CD4-positive, alpha-beta T cell (primary cell): ENCODE measurements around the gene SESN3. TPM values are rescaled to one million over a fixed set of nuclear protein-coding genes. Genes with fewer than 3 reads are reported as not detected.

Experiments
- ATAC-seq: fragments of 200-7000 bp; cut with Tn5 transposase; one replicate; pipeline ENCODE4 v1.10.0; 2022; ENCODE audit warnings: mild to moderate bottlenecking; ENCODE audit not compliant: poor library complexity
- CTCF ChIA-PET: fragments of 350-600 bp; sonication (Branson Sonifier 250); formaldehyde crosslinking; loops from one replicate; lab custom pipeline; 2021; ENCODE audit warnings: antibody characterized with exemption, inconsistent platforms; lab: Charles Lee
- POLR2A ChIA-PET: fragments of 350-600 bp; sonication (Branson Sonifier 250); formaldehyde crosslinking; loops from one replicate; lab custom pipeline; 2021; ENCODE audit warnings: antibody characterized with exemption, inconsistent platforms; lab: Charles Lee
- DNase-seq, 14 experiments: peaks; one replicate each; pipeline ENCODE4 v3.0.0-alpha.2; 2013 to 2020; ENCODE audit warnings: mixed read lengths in 2 of 14
- H3K27ac ChIP-seq, 2 donors: one replicate each; pipeline versions ENCODE4 v1.5.1 to v1.7.0; 2013; ENCODE audit warnings: low read length in 2 of 2, low read depth in 1 of 2, mild to moderate bottlenecking in 1 of 2
- H3K27me3 ChIP-seq, 2 experiments: 1 replicate in 1 of 2; 2 replicates in 1 of 2; pipeline versions ENCODE4 v1.6.1 to v1.7.0; 2013; ENCODE audit warnings: low read length in 2 of 2, control low read depth in 1 of 2, mild to moderate bottlenecking in 1 of 2, moderate library complexity in 1 of 2; ENCODE audit not compliant: insufficient read depth in 2 of 2, control insufficient read depth in 1 of 2
- H3K36me3 ChIP-seq: one replicate; pipeline ENCODE4 v1.6.1; 2013; ENCODE audit warnings: low read length, control low read depth; ENCODE audit not compliant: insufficient read depth
- H3K4me1 ChIP-seq: one replicate; pipeline ENCODE4 v1.6.1; 2013; ENCODE audit warnings: low read length, control low read depth; ENCODE audit not compliant: insufficient read depth
- H3K4me3 ChIP-seq: one replicate; pipeline ENCODE4 v1.5.1; 2013; ENCODE audit warnings: mild to moderate bottlenecking, low read length, moderate library complexity
- H3K9me3 ChIP-seq, 2 experiments: 1 replicate in 1 of 2; 2 replicates in 1 of 2; pipeline versions ENCODE4 v1.6.1 to v1.7.0; 2013; ENCODE audit warnings: low read length in 2 of 2, mild to moderate bottlenecking in 2 of 2, control low read depth in 1 of 2, moderate library complexity in 1 of 2; ENCODE audit not compliant: control insufficient read depth in 1 of 2, insufficient read depth in 1 of 2
- H3K27ac Mint-ChIP-seq: one replicate; pipeline ENCODE4 v1.8.0; 2020; ENCODE audit warnings: mixed read lengths
- H3K27me3 Mint-ChIP-seq: one replicate; pipeline ENCODE4 v1.8.0; 2021; ENCODE audit warnings: mixed read lengths
- H3K36me3 Mint-ChIP-seq: one replicate; pipeline ENCODE4 v1.8.0; 2021; ENCODE audit warnings: low read depth, mixed read lengths
- H3K4me1 Mint-ChIP-seq: one replicate; pipeline ENCODE4 v1.8.0; 2021; ENCODE audit warnings: low read depth, mixed read lengths
- H3K4me3 Mint-ChIP-seq: one replicate; pipeline ENCODE4 v1.8.0; 2020; ENCODE audit warnings: mild to moderate bottlenecking, mixed read lengths
- H3K9me3 Mint-ChIP-seq: one replicate; pipeline ENCODE4 v1.8.0; 2020; ENCODE audit warnings: mixed read lengths
- CTCF ChIP-seq: fragments of 200-600 bp; IDR thresholded peaks from one replicate; pipeline ENCODE4 v1.8.0; 2022; ENCODE audit warnings: antibody characterized with exemption, mild to moderate bottlenecking
- intact Hi-C, 2 experiments: fragments of 100-400 bp; cut with DNase I in 1 of 2; cut with micrococcal nuclease in 1 of 2; formaldehyde crosslinking; loops; one replicate each; pipeline versions ENCODE4 v1.15.1 to v1.9.0; 2023 to 2025; cut with DNase I, micrococcal nuclease
- total RNA-seq, 174 experiments: library from RNA in 2 of 174; stranded (reverse) in 2 of 174; gene quantifications; one replicate each; pipeline ENCODE4 v1.2.3 and lab custom pipeline; 2021 to 2026

SESN3 gene
- total RNA-seq, 2 experiments from 2014 or later, result 63.9 to 69.1 TPM

GRCh38 chr11:95245581-95245980, 14.6 kb upstream of the SESN3 start:
- H3K27me3 ChIP-seq, result no peaks in the 10 kb centered on the region
- H3K27ac ChIP-seq, result no peak overlapping the region
- H3K9me3 ChIP-seq, result no peaks in the 10 kb centered on the region
- POLR2A ChIA-PET, result interaction anchor here (0.7 to 3.2 kb wide), 2 partner anchors 14 to 456 kb away, joined by 3 to 20 read pairs; partner anchors contain the start of gene SESN3
- intact Hi-C loops, result no loop called here
- no peaks in the 10 kb centered on the region for H3K36me3 ChIP-seq
- no peaks in the 10 kb centered on the region for H3K9me3 Mint-ChIP-seq
- CTCF ChIA-PET, result interaction anchor here (1.3 to 1.8 kb wide), 2 partner anchors 8 to 13 kb away, joined by 4 read pairs; no protein-coding TSS in a partner anchor
- H3K27me3 Mint-ChIP-seq, result no peaks in the 10 kb centered on the region
- no peak overlapping the region for H3K27ac Mint-ChIP-seq
- no peak for TF ChIP-seq CTCF
- no peaks in the 10 kb centered on the region for H3K4me1 Mint-ChIP-seq
- no peaks in the 10 kb centered on the region for H3K36me3 Mint-ChIP-seq
- no peaks in the 10 kb centered on the region for H3K4me1 ChIP-seq
- no peak overlapping the region for H3K4me3 ChIP-seq
- no peak for DNase-seq
- no peak for ATAC-seq
- H3K4me3 Mint-ChIP-seq, result no peak overlapping the region

- H3K36me3 ChIP-seq, result no peaks in the 10 kb centered on the region
- H3K9me3 ChIP-seq, result no peaks in the 10 kb centered on the region
- no peaks in the 10 kb centered on the region for H3K4me1 ChIP-seq
- CTCF ChIA-PET, result interaction anchor here (1.3 to 1.9 kb wide), 3 partner anchors 9 to 12 kb away, joined by 4 to 6 read pairs (median 4); no protein-coding TSS in a partner anchor
- H3K4me3 ChIP-seq, result no peak overlapping the region
- no peaks in the 10 kb centered on the region for H3K27me3 ChIP-seq
- Mint-ChIP-seq H3K36me3 (no peaks in the 10 kb centered on the region), H3K27me3 (no peaks in the 10 kb centered on the region), H3K9me3 (no peaks in the 10 kb centered on the region), H3K4me1 (peaks cover under 1% of the 10 kb centered on the region), H3K27ac (no peak overlapping the region), H3K4me3 (no peak overlapping the region)
- TF ChIP-seq CTCF, result no peak
- no peak overlapping the region for H3K27ac ChIP-seq
- ATAC-seq (no peak), DNase-seq (peak in 2 of 14 experiments; percentile 42 to 63)
- intact Hi-C loops, result no loop called here
- POLR2A ChIA-PET, result interaction anchor here (0.7 to 3.2 kb wide), 3 partner anchors 13 to 457 kb away, joined by 3 to 20 read pairs (median 3); partner anchors contain the start of gene SESN3
These were observed 14.0 kb upstream of the SESN3 start for GRCh38 chr11:95245038-95245437.

- no peaks in the 10 kb centered on the region for H3K36me3 ChIP-seq
- no peak overlapping the region for H3K4me3 ChIP-seq
- ATAC-seq (no peak), DNase-seq (no peak)
- ChIA-PET CTCF (interaction anchor here (1.9 kb wide), 1 partner anchor 9 kb away, joined by 6 read pairs; no protein-coding TSS in a partner anchor), POLR2A (interaction anchor here (1.0 to 3.2 kb wide), 3 partner anchors 10 to 13 kb away, joined by 4 to 20 read pairs (median 6); partner anchors contain the start of gene SESN3)
- Mint-ChIP-seq H3K9me3 (no peaks in the 10 kb centered on the region), H3K4me3 (no peak overlapping the region), H3K36me3 (no peaks in the 10 kb centered on the region), H3K4me1 (peaks cover 6% of the 10 kb centered on the region), H3K27ac (no peak overlapping the region), H3K27me3 (no peaks in the 10 kb centered on the region)
- no peaks in the 10 kb centered on the region for H3K9me3 ChIP-seq
- H3K27me3 ChIP-seq, result no peaks in the 10 kb centered on the region
- intact Hi-C loops, result no loop called here
- no peak for TF ChIP-seq CTCF
- no peak overlapping the region for H3K27ac ChIP-seq
- no peaks in the 10 kb centered on the region for H3K4me1 ChIP-seq
These were observed 12.7 kb upstream of the SESN3 start for GRCh38 chr11:95243673-95244072.
